Stomach (tissue), 9 donors: Measurements from ENCODE around the gene GPRIN2. TPM values are rescaled to one million over a fixed set of nuclear protein-coding genes. Genes with fewer than 3 reads are reported as not detected.
"Not testable (repeated sequence)": the region's sequence is repeated elsewhere in the genome, so short reads cannot be mapped to it uniquely, and the experiment has no call there.

Experiments
- DNase-seq, 2 donors: peaks; one replicate each; pipeline versions ENCODE4 v3.0.0 to v3.0.0-alpha.2; 2013 to 2019
- H3K27ac ChIP-seq, 5 donors: fragments of 200-600 bp in 4 of 5; sonication (generic) in 4 of 5; one replicate each; pipeline ENCODE4 v1.5.1; 2013 to 2019; ENCODE audit warnings: mild to moderate bottlenecking in 1 of 5, moderate library complexity in 1 of 5
- H3K27me3 ChIP-seq, 3 donors: fragments of 200-600 bp; sonication (generic); one replicate each; pipeline ENCODE4 v1.5.1; 2017 to 2019; ENCODE audit warnings: mixed run types in 1 of 3
- H3K36me3 ChIP-seq, 4 donors: fragments of 200-600 bp; sonication (generic); 1 replicate in 3 of 4; 2 replicates in 1 of 4; pipeline ENCODE4 v1.5.1; 2016 to 2019
- H3K4me1 ChIP-seq, 4 donors: fragments of 200-600 bp; sonication (generic); one replicate each; pipeline ENCODE4 v1.5.1; 2016 to 2019
- H3K4me3 ChIP-seq, 4 donors: fragments of 200-600 bp; sonication (generic) in 3 of 4; one replicate each; pipeline ENCODE4 v1.5.1; 2016 to 2019; ENCODE audit warnings: mild to moderate bottlenecking in 1 of 4
- H3K9me3 ChIP-seq, 4 donors: fragments of 200-600 bp; sonication (generic); one replicate each; pipeline ENCODE4 v1.5.1; 2016 to 2019
- EP300 ChIP-seq: sonication (generic); formaldehyde crosslinking; IDR thresholded peaks from one replicate; pipeline ENCODE4 v1.6.1; 2017; ENCODE audit warnings: antibody characterized with exemption
- POLR2A ChIP-seq, 4 donors: fragments of 450-650 bp; IDR thresholded peaks; one replicate each; pipeline ENCODE4 v1.6.1; 2016; ENCODE audit warnings: antibody characterized with exemption in 4 of 4, control low read depth in 2 of 4, mild to moderate bottlenecking in 1 of 4, moderate library complexity in 1 of 4
- POLR2AphosphoS5 ChIP-seq, 3 donors: sonication (generic); formaldehyde crosslinking; IDR thresholded peaks; one replicate each; pipeline ENCODE4 v1.6.1; 2016; ENCODE audit warnings: antibody characterized with exemption in 3 of 3
- WGBS, 5 donors: extraction: QIAGEN DNeasy Blood & Tissue Kit in 3 of 5; methylation state at CpG; one replicate each; pipeline versions ENCODE4 v1.1.5 to v1.1.7; 2013 to 2018; 5-methylcytosine and 5-hydroxymethylcytosine counted together
- intact Hi-C: fragments of 100-400 bp; cut with DNase I; formaldehyde crosslinking; loops from one replicate; pipeline ENCODE4 v1.15.1; 2023; ENCODE audit warnings: low total_unique reads
- polyA plus RNA-seq, 3 donors: library from polyadenylated mRNA; stranded (reverse); fragments of 200-250 nt; gene quantifications; one replicate each; pipeline ENCODE4 v1.2.3, GENCODE V29; 2013
- total RNA-seq, 5 donors: library from RNA; depleted of rRNA; stranded (reverse); fragments of >200 nt; gene quantifications; one replicate each; pipeline versions ENCODE4 v1.1.0 to v1.2.3, GENCODE V29; 2014 to 2016
- TF ChIP-seq, protein P1 (sequence below), 7 experiments: fragments of 450-650 bp in 4 of 7; fragments of 200-600 bp in 3 of 7; sonication (generic) in 3 of 7; IDR thresholded peaks; one replicate each; pipeline ENCODE4 v1.5.1; 2016 to 2019; ENCODE audit warnings: antibody characterized with exemption in 7 of 7, control low read depth in 2 of 7, mild to moderate bottlenecking in 1 of 7
- donor health status: healthy with polysubstance abuse.
- donor health status: Bipolar disorder and iron deficiency.
- donor health status: healthy.

Gene GPRIN2
- total and polyA plus RNA-seq, 8 donors, result 3.5 to 27.8 (median 11.1) TPM

GRCh38 chr10:46537309-46537708, 19.1 kb downstream of the GPRIN2 start:
- no peaks in the 10 kb centered on the region for H3K36me3 ChIP-seq
- WGBS, 5 donors, result 76 to 88% (median 81%) methylated on average over 5 of the region's 5 CpGs
- no peak overlapping the region for H3K27ac ChIP-seq
- peaks cover 0 to 34% (median 12%) of the 10 kb centered on the region in 3 donors for H3K27me3 ChIP-seq
- peaks cover 15 to 40% (median 31%) of the 10 kb centered on the region in 4 donors for H3K4me1 ChIP-seq
- no peaks in the 10 kb centered on the region for H3K9me3 ChIP-seq
- intact Hi-C loops, result no loop called here
- H3K4me3 ChIP-seq, result no peak overlapping the region
- TF ChIP-seq, protein P1, sequence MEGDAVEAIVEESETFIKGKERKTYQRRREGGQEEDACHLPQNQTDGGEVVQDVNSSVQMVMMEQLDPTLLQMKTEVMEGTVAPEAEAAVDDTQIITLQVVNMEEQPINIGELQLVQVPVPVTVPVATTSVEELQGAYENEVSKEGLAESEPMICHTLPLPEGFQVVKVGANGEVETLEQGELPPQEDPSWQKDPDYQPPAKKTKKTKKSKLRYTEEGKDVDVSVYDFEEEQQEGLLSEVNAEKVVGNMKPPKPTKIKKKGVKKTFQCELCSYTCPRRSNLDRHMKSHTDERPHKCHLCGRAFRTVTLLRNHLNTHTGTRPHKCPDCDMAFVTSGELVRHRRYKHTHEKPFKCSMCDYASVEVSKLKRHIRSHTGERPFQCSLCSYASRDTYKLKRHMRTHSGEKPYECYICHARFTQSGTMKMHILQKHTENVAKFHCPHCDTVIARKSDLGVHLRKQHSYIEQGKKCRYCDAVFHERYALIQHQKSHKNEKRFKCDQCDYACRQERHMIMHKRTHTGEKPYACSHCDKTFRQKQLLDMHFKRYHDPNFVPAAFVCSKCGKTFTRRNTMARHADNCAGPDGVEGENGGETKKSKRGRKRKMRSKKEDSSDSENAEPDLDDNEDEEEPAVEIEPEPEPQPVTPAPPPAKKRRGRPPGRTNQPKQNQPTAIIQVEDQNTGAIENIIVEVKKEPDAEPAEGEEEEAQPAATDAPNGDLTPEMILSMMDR (IDR thresholded peaks at IDR 0.05), result no peak
- TF ChIP-seq POLR2A (IDR thresholded peaks at IDR 0.05) (no peak), POLR2AphosphoS5 (IDR thresholded peaks at IDR 0.05) (no peak), EP300 (no peak)
- peak in 1 of 2 donors; percentile 20 for DNase-seq

GRCh38 chr10:46536781-46537180, 19.7 kb downstream of the GPRIN2 start:
- TF ChIP-seq POLR2A (IDR thresholded peaks at IDR 0.05) (no peak), POLR2AphosphoS5 (IDR thresholded peaks at IDR 0.05) (no peak), EP300 (no peak)
- TF ChIP-seq, protein P1 (IDR thresholded peaks at IDR 0.05), result no peak
- 90 to 93% (median 91%) methylated on average over 5 of the region's 5 CpGs for WGBS, 5 donors
- H3K27ac ChIP-seq, result no peak overlapping the region
- no peaks in the 10 kb centered on the region for H3K36me3 ChIP-seq
- H3K27me3 ChIP-seq, result peaks cover 0 to 30% (median 9%) of the 10 kb centered on the region in 3 donors
- H3K9me3 ChIP-seq, result no peaks in the 10 kb centered on the region
- intact Hi-C loops, result no loop called here
- H3K4me3 ChIP-seq, result no peak overlapping the region
- H3K4me1 ChIP-seq, result peaks cover 15 to 36% (median 31%) of the 10 kb centered on the region in 4 donors
- peak in 1 of 2 donors; percentile 24 for DNase-seq

GRCh38 chr10:46536171-46536570, 20.3 kb downstream of the GPRIN2 start:
- DNase-seq, result peak in 1 of 2 donors; percentile 25
- no peak for TF ChIP-seq POLR2AphosphoS5 (IDR thresholded peaks at IDR 0.05)
- peaks cover 0 to 24% (median 4%) of the 10 kb centered on the region in 3 donors for H3K27me3 ChIP-seq
- no peaks in the 10 kb centered on the region for H3K36me3 ChIP-seq
- no peaks in the 10 kb centered on the region for H3K9me3 ChIP-seq
- WGBS, 5 donors, result 89 to 96% (median 91%) methylated on average over 6 of the region's 6 CpGs
- intact Hi-C loops, result no loop called here
- no peak overlapping the region for H3K4me3 ChIP-seq
- no peak overlapping the region for H3K27ac ChIP-seq
- H3K4me1 ChIP-seq, result peaks cover 9 to 30% (median 25%) of the 10 kb centered on the region in 4 donors

DNA sequence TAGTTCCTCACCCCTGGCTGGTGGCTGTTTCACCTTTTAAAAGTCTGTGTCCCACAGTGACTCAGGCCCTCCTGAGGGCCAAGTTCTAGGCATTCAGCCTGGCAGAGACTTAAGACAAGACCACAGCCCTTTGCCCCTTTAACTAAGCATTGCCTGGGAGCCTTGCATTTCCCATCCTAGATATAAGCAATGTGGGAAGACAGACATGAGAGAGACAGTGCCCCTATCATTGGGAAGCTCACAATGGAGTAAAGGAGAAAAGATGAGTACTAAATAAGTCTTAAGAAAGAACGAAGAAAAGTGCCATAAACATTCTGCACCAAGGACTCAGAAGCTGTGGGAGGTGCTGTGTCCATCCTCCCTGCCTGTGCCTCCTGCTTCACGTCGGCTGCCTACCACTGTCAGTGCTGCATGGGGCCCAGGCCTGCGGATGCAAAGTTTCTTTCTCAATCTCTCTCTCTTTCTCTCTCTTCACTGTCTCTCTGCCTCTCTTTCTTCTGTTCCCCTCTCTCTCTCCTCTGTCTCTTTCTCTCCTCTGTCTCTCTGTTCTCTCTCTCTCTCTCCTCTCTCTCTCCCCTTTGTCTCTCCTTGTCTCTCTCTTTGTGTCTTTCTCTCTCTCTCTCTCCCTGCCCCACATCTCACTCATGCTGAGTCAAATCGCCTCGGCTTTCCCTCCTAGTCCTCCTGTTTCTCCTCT, 21.5 kb downstream of the GPRIN2 start:
- DNase-seq, result peak in 1 of 2 donors; percentile 21
- Histone ChIP-seq H3K27me3 (peaks cover 0 to 15% (median 0%) of the 10 kb centered on the region in 3 donors), H3K4me1 (peaks cover 0 to 18% (median 13%) of the 10 kb centered on the region in 4 donors), H3K36me3 (no peaks in the 10 kb centered on the region), H3K27ac (no peak overlapping the region), H3K4me3 (no peak overlapping the region), H3K9me3 (no peaks in the 10 kb centered on the region)
- TF ChIP-seq, protein P1 (IDR thresholded peaks at IDR 0.05), result no peak
- TF ChIP-seq POLR2A (IDR thresholded peaks at IDR 0.05), result no peak
- TF ChIP-seq POLR2AphosphoS5 (IDR thresholded peaks at IDR 0.05), result no peak
- no peak for TF ChIP-seq EP300
- WGBS, 5 donors, result 82 to 90% (median 85%) methylated on average over 6 of the region's 6 CpGs
- intact Hi-C loops, result no loop called here

DNA sequence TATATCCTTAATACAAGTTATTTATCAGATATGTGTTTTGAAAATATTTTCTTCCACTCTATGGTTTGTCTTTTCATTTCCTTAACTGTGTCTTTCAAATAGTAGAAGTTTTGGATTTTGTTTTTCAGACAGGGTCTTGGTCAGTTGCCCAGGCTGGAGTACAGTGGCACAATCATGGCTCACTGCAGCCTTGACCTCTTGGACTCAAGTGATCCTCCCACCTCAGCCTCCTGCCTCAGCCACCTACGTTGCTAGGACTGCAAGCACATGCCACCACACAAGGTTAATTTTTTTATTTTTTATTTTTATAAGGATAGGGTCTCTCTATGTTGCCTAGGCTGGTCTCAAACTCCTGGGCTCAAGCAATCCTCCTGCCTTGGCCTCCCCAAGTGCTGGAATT, 24.2 kb downstream of the GPRIN2 start:
- peak in 1 of 2 donors; percentile 23 for DNase-seq
- intact Hi-C loops, H3K4me1 ChIP-seq, H3K27me3 ChIP-seq, H3K4me3 ChIP-seq, H3K27ac ChIP-seq, H3K36me3 ChIP-seq, H3K9me3 ChIP-seq: not testable (repeated sequence)
- WGBS, 5 donors, result 72 to 88% (median 84%) methylated on average over 1 of the region's 1 CpG
